Transverse colon (tissue), 4 donors: Measurements from ENCODE around the gene OLR1. TPM values are rescaled to one million over a fixed set of nuclear protein-coding genes. Genes with fewer than 3 reads are reported as not detected.

Source experiments
- DNase-seq: peaks from one replicate; pipeline ENCODE4 v3.0.0-alpha.2; 2019
- H3K27ac ChIP-seq, 4 donors: fragments of 200-600 bp; sonication (generic); 2 replicates each; pipeline ENCODE4 v1.5.1; 2016 to 2018; ENCODE audit warnings: inconsistent platforms in 4 of 4
- H3K27me3 ChIP-seq: fragments of 200-600 bp; sonication (generic); 2 replicates; pipeline ENCODE4 v1.5.1; 2017; ENCODE audit warnings: inconsistent platforms
- H3K36me3 ChIP-seq, 4 donors: fragments of 200-600 bp; sonication (generic); 2 replicates each; pipeline ENCODE4 v1.5.1; 2017 to 2019; ENCODE audit warnings: inconsistent platforms in 4 of 4
- H3K4me1 ChIP-seq, 4 donors: fragments of 200-600 bp; sonication (generic); 2 replicates each; pipeline ENCODE4 v1.5.1; 2017 to 2020; ENCODE audit warnings: inconsistent platforms in 4 of 4
- H3K4me3 ChIP-seq, 4 donors: fragments of 200-600 bp; sonication (generic); 1 replicate in 1 of 4; 2 replicates in 3 of 4; pipeline versions ENCODE4 v1.5.1 to v1.6.1; 2017 to 2019; ENCODE audit warnings: inconsistent platforms in 4 of 4
- H3K9me3 ChIP-seq, 2 donors: fragments of 200-600 bp; sonication (generic); 2 replicates each; pipeline ENCODE4 v1.5.1; 2017 to 2019; ENCODE audit warnings: inconsistent platforms in 2 of 2
- EP300 ChIP-seq: sonication (generic); formaldehyde crosslinking; IDR thresholded peaks from one replicate; pipeline ENCODE4 v1.6.1; 2017; ENCODE audit warnings: antibody characterized with exemption, low read depth
- POLR2A ChIP-seq: fragments of 450-650 bp; IDR thresholded peaks from one replicate; pipeline ENCODE4 v1.6.1; 2016; ENCODE audit warnings: antibody characterized with exemption, mild to moderate bottlenecking, moderate library complexity
- POLR2AphosphoS5 ChIP-seq, 3 donors: sonication (generic); formaldehyde crosslinking; IDR thresholded peaks; one replicate each; pipeline ENCODE4 v1.6.1; 2016; ENCODE audit warnings: antibody characterized with exemption in 3 of 3
- WGBS, 2 donors: methylation state at CpG; one replicate each; pipeline ENCODE4 v1.1.5; 2018; ENCODE audit warnings: low coverage in 1 of 2; 5-methylcytosine and 5-hydroxymethylcytosine counted together
- in situ Hi-C, 4 donors: fragments of 200-750 bp; cut with MboI; loops; one replicate each; pipeline versions ENCODE4 v1.15.0 to v1.15.1; 2017; ENCODE audit warnings: low sequenced_read_pairs in 3 of 4, low pct_ligation_motif_present in 1 of 4, low pct_unique_long_range_greater_than_20kb in 1 of 4
- intact Hi-C: fragments of 100-400 bp; cut with DNase I; formaldehyde crosslinking; loops from one replicate; pipeline ENCODE4 v1.15.1; 2023; ENCODE audit warnings: low total_unique reads
- total RNA-seq, 4 donors: library from RNA; depleted of rRNA; stranded (reverse); fragments of >200 nt; gene quantifications; one replicate each; pipeline ENCODE4 v1.1.0, GENCODE V29; 2016
- TF ChIP-seq, protein P1 (sequence below), 5 experiments: fragments of 200-600 bp in 3 of 5; fragments of 450-650 bp in 2 of 5; sonication (generic) in 3 of 5; IDR thresholded peaks; 1 replicate in 2 of 5; 2 replicates in 3 of 5; pipeline ENCODE4 v1.5.1; 2016 to 2017; ENCODE audit warnings: antibody characterized with exemption in 5 of 5, inconsistent platforms in 3 of 5, mild to moderate bottlenecking in 2 of 5, moderate library complexity in 1 of 5

The OLR1 gene
- total RNA-seq, 4 donors from 2014 or later: 0.96 TPM; not detected in 3

DNA sequence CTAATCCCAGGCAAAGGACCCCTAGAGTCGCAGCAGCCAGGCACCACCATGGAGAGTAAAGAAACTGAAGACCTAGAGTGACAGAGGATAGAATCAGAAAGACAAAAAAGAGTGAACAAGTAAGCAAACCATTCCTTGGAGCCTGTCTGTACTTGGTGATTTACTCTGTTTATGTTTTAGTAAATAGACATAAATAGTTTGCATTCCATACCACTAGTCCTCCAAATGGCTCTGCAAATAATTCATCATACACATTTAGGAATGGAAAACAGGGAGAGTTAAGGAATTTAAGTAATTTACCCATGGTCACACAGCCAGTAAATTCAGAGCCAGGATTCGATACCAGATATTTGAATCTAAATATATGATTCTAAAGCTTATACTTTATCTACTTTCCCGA, 2.8 kb downstream of the OLR1 start:
- TF ChIP-seq POLR2A (no peak), POLR2AphosphoS5 (IDR thresholded peaks at IDR 0.05) (no peak)
- TF ChIP-seq, protein P1, sequence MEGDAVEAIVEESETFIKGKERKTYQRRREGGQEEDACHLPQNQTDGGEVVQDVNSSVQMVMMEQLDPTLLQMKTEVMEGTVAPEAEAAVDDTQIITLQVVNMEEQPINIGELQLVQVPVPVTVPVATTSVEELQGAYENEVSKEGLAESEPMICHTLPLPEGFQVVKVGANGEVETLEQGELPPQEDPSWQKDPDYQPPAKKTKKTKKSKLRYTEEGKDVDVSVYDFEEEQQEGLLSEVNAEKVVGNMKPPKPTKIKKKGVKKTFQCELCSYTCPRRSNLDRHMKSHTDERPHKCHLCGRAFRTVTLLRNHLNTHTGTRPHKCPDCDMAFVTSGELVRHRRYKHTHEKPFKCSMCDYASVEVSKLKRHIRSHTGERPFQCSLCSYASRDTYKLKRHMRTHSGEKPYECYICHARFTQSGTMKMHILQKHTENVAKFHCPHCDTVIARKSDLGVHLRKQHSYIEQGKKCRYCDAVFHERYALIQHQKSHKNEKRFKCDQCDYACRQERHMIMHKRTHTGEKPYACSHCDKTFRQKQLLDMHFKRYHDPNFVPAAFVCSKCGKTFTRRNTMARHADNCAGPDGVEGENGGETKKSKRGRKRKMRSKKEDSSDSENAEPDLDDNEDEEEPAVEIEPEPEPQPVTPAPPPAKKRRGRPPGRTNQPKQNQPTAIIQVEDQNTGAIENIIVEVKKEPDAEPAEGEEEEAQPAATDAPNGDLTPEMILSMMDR (IDR thresholded peaks at IDR 0.05): no peak
- intact Hi-C loops (no loop called here), in situ Hi-C loops (no loop called here)
- Histone ChIP-seq H3K4me3 (no peak overlapping the region), H3K9me3 (no peaks in the 10 kb centered on the region), H3K27me3 (no peaks in the 10 kb centered on the region), H3K27ac (no peak overlapping the region), H3K4me1 (no peaks in the 10 kb centered on the region), H3K36me3 (no peaks in the 10 kb centered on the region)
- no peak for DNase-seq
- WGBS, 2 donors: 52 to 58% methylated on average over 3 of the region's 3 CpGs

DNA sequence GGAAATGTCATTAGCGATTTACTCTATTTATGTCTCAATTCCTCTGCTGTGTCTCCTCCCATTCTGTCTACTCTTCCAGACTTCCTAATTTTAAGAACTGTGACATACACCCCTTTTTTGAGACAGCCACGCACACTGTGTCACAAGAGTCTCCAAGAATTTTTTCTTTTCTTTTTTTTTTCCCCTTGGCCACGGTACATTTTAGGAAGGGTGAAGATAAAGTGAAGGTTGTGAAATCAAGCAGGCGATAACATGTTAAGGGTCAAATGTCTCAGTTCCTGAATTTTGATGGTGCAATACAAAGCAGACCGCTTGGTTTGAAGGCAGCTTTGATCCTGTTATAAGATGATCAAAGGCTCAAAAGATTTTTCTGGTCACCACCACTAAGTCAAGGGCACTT, 4.3 kb downstream of the OLR1 start:
- Histone ChIP-seq H3K27ac (no peak overlapping the region), H3K9me3 (no peaks in the 10 kb centered on the region), H3K27me3 (no peaks in the 10 kb centered on the region), H3K36me3 (no peaks in the 10 kb centered on the region), H3K4me1 (no peaks in the 10 kb centered on the region), H3K4me3 (no peak overlapping the region)
- TF ChIP-seq POLR2AphosphoS5 (IDR thresholded peaks at IDR 0.05) (no peak), POLR2A (no peak), EP300 (no peak)
- TF ChIP-seq, protein P1 (IDR thresholded peaks at IDR 0.05): no peak
- DNase-seq: no peak
- in situ Hi-C loops: no loop called here
- 60% methylated on average over 5 of the region's 5 CpGs for WGBS, 2 donors
- intact Hi-C loops: no loop called here

DNA sequence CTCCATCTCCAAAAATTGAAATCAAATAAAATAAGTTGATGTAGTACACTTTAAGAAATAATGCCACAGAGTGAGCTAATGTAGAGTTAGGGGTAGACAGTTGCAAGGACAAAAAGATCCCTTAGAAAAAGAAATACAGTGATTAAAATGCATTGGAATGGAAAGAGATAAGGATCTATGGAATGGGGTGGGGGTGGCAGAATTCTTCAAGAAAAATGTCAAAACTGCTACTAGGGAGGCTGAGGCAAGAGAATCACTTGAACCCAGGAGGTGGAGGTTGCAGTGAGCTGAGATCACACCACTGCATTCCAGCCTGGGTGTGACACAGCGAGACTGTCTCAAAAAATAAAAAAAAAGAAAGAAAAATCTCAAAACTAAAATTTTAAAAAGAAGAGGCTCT, 6.5 kb downstream of the OLR1 start:
- 0 to 39% methylated on average over 1 of the region's 1 CpG for WGBS, 2 donors
- intact Hi-C loops: no loop called here
- no peaks in the 10 kb centered on the region for H3K4me1 ChIP-seq
- H3K27me3 ChIP-seq: no peaks in the 10 kb centered on the region
- H3K27ac ChIP-seq: no peak overlapping the region
- in situ Hi-C loops: no loop called here
- H3K36me3 ChIP-seq: no peaks in the 10 kb centered on the region
- TF ChIP-seq, protein P1 (IDR thresholded peaks at IDR 0.05): no peak
- TF ChIP-seq POLR2AphosphoS5 (IDR thresholded peaks at IDR 0.05) (no peak), POLR2A (no peak), EP300 (no peak)
- DNase-seq: no peak
- H3K9me3 ChIP-seq: no peaks in the 10 kb centered on the region
- no peak overlapping the region for H3K4me3 ChIP-seq

DNA sequence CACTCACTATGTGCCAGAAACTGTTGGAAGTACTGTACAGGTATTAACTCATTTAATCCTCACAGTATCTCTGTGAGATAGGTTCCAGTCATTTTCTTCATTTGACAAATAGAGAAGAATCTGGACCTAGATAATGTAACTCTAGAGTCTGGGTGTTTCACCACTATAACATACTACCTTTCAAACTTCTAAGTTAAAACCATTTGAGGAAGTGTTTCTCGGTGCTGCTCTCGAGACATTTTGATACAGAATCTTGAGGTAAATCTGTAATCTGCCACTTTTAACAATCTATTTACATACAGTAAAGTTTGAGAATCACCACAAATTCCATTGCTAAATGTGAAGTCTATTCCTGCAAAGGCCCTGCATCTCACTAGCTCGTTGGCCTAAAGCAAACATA, 8.8 kb downstream of the OLR1 start:
- Histone ChIP-seq H3K36me3 (no peaks in the 10 kb centered on the region), H3K4me3 (no peak overlapping the region), H3K9me3 (no peaks in the 10 kb centered on the region), H3K4me1 (no peaks in the 10 kb centered on the region), H3K27me3 (no peaks in the 10 kb centered on the region), H3K27ac (no peak overlapping the region)
- 57 to 58% methylated on average over 3 of the region's 3 CpGs for WGBS, 2 donors
- in situ Hi-C loops (no loop called here), intact Hi-C loops (loop anchor here (5.0 kb wide), 1 partner anchor 1086 kb away; no protein-coding TSS in a partner anchor)
- no peak for DNase-seq
- TF ChIP-seq POLR2A: no peak

DNA sequence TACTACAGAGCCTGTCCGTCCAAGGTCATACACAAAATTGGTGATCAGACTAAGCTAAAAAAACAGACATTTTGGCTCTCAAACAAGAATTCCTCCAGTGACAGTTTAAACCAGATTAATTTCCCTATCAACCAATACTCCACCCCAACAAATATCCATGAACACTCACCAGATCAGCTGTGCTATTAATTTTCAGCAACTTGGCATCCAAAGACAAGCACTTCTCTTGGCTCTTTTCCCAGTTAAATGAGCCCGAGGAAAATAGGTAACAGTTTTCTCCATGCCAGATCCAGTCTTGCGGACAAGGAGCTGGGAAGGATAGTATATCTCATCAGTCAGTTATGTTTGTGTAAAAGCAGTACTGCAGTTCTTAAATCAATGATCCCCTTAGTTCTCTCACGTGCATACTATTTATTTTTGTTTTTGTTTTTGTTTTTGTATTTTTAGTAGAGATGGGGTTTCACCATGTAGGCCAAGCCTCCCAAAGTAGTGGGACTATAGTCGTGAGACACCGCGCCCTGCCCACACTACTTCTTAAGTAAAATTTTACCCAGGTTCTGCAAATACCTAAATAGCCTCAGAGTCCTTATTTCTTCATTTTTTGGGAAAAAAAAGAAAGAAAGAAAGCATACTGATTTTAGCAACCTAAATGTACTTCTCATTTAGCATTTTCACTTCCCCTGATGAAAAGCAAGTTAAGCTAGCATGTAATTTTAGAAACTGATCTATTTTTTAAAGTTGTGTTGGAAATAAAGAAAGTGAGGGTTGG, 11.1 kb downstream of the OLR1 start:
- Histone ChIP-seq H3K36me3 (no peaks in the 10 kb centered on the region), H3K27me3 (no peaks in the 10 kb centered on the region), H3K4me1 (no peaks in the 10 kb centered on the region), H3K27ac (no peak overlapping the region), H3K9me3 (no peaks in the 10 kb centered on the region), H3K4me3 (no peak overlapping the region)
- DNase-seq: no peak
- 66 to 75% methylated on average over 7 of the region's 7 CpGs for WGBS, 2 donors
- intact Hi-C loops: loop anchor here (5.0 kb wide), 1 partner anchor 1084 kb away; no protein-coding TSS in a partner anchor
- TF ChIP-seq POLR2A (no peak), EP300 (no peak), POLR2AphosphoS5 (IDR thresholded peaks at IDR 0.05) (no peak)
- TF ChIP-seq, protein P1 (IDR thresholded peaks at IDR 0.05): no peak
- in situ Hi-C loops: no loop called here
